DMS53 (cell line): ENCODE results near the gene STYX.
A peak's percentile ranks its signal among the peaks of the same experiment; 100 is the strongest.

Source experiments
- DNase-seq: peaks from one replicate; lab custom pipeline; 2025; lab: John Stamatoyannopoulos, UW

STYX gene

GRCh38 chr14:52790011-52790755, 60.2 kb downstream of the STYX start:
- peak; percentile 46 for DNase-seq

GRCh38 chr14:52790756-52791222, 60.8 kb downstream of the STYX start:
- DNase-seq, result no peak

- peak; percentile 96 for DNase-seq
Measured at GRCh38 chr14:52791223-52792096, 61.5 kb downstream of the STYX start, which contains the start of gene GNPNAT1. TSS of gene GNPNAT1 (minus strand) at chr14:52791607. CDS start at chr14:52784650, 6,957 bp downstream.

- no peak for DNase-seq
Measured at GRCh38 chr14:52792097-52792415, 62.1 kb downstream of the STYX start.

GRCh38 chr14:52793061-52793460, 63.1 kb downstream of the STYX start:
- no peak for DNase-seq

GRCh38 chr14:52797653-52798052, 67.7 kb downstream of the STYX start:
- DNase-seq, result no peak

GRCh38 chr14:52798826-52799225, 68.9 kb downstream of the STYX start:
- DNase-seq, result no peak

GRCh38 chr14:52801014-52801712, 71.2 kb downstream of the STYX start:
- DNase-seq, result peak; percentile 11

GRCh38 chr14:52802597-52802996, 72.6 kb downstream of the STYX start:
- DNase-seq, result no peak

GRCh38 chr14:52806115-52806514, 76.1 kb downstream of the STYX start:
- no peak for DNase-seq

- DNase-seq, result no peak
Measured at GRCh38 chr14:52808101-52808500, 78.1 kb downstream of the STYX start.

GRCh38 chr14:52821805-52822250, 91.9 kb downstream of the STYX start:
- DNase-seq, result no peak

GRCh38 chr14:52824462-52824861, 94.5 kb downstream of the STYX start:
- DNase-seq, result no peak
